HG02588 (cell line): ENCODE measurements around the gene TBC1D22A.
"Not testable (repeated sequence)": the region's sequence is repeated elsewhere in the genome, so short reads cannot be mapped to it uniquely, and the experiment has no call there.

Experiments
- ATAC-seq: cut with Tn5 transposase; IDR thresholded peaks from one replicate; pipeline ENCODE4 v1.9.1; 2021; ENCODE audit warnings: mild to moderate bottlenecking, moderate library complexity; ENCODE audit not compliant: unreplicated experiment

The TBC1D22A gene

GRCh38 chr22:46770726-46771125, 8.3 kb downstream of the TBC1D22A start:
- ATAC-seq: no peak

DNA sequence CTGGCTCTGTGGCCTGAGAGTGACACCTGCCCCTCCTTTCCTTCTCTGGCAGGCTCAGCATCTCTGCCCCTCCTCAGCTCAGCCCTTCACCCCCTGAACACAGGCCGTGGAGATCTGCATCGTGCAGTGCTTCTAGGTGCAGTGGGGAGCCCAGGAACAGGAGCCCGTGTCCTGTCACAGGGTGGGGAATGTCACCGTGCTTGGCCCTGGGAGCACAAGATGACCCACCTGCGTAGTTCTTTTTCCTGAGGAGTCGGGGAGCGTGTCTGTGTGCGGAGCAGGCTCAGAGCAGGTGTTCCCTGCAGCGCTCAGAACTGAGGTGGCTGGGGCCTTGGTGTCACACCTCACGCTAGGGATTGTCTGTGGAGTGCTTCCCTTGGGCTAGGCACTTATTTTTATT, 10.6 kb downstream of the TBC1D22A start:
- no peak for ATAC-seq

DNA sequence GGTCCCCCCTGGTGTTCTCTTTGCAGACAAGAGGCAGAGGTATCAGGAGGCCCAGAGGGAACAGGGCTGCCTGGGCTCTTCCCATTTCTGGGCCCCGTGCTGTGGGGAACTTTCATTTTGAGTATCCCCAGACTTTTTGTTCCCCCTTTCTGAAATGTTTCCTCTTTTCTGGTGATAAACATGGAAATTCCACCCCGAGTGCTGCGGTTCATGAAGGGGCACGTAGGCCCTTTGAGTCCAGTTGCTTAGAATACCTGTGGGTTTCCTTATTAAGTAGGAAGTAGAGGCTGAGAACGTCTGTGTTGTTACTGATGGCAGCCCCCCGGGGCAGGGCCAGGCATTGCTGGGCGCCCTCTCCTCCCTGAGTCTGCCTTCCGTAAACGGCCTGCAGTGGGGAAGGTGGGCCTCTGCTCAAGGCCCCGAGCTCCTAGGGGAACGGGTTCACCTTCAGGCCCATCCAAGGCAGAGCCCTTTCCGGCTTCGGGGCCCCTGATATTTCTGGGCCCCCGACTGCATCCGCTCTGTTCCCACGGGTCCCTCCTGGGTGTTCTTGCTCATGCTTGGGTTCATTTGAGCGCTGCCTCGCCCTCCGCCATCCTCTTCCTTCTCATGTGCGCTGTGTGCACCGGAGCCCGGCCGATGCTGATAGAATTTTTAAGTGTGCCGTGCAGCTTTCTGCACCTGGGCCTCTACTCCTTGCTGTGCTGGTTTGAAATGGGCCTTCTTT, 12.0 kb downstream of the TBC1D22A start:
- ATAC-seq: peak; percentile 35

GRCh38 chr22:46774980-46775849, 12.8 kb downstream of the TBC1D22A start:
- no peak for ATAC-seq

- ATAC-seq: no peak
Observed at GRCh38 chr22:46775850-46776826, 13.7 kb downstream of the TBC1D22A start.

DNA sequence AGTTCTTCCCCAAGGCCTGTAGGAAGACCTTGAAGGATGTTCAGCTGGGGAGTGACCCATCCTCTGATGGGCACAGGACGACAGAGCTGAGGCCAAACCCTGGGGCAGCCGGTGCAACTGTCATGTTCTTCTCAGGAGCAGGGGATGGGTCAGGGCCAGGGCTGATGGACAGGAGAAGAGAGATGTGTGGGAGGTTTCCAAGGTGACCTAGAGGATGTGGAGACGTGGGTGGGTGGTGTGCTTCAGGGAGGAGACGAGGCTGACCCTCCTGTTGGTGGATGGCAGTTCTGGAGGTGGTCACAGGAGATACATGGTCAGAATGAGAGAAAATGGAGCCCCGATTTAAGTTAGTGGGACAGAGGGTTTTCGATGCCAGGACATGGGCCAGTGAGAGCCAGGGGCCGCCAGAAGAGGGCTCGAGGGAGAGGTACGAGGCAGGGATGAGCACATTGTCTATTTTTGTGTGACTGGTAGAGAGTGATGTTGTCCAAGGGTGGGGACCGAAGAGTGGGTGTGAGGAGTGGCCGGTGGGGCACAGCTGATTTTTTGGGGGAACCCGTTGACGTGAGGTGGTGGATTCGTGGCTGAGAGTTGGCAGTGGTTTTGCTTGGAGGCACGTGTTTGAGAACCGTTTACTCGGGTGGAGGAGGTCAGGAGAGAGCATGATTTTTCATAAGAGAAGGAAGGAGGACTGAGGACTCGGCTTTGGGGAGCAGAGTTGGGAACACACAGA, 14.6 kb downstream of the TBC1D22A start:
- ATAC-seq: no peak

DNA sequence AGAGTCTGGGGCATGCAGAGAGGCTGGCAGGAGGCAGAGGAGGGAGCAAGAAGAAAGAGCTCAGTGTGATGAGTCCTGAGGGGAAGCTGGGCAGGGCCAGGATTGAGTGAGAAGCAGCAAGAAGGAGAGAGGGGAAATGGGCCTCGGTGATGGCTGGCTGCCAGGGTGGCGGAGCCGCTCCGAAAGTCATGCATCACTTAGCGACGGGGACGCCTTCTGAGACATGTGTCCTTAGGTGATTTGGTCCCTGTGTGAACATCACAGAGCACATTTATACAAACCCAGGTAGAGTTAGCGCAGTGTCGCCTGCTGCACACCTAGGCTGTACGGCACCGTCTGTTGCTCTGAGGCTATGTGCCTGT, 15.1 kb downstream of the TBC1D22A start:
- ATAC-seq: no peak

DNA sequence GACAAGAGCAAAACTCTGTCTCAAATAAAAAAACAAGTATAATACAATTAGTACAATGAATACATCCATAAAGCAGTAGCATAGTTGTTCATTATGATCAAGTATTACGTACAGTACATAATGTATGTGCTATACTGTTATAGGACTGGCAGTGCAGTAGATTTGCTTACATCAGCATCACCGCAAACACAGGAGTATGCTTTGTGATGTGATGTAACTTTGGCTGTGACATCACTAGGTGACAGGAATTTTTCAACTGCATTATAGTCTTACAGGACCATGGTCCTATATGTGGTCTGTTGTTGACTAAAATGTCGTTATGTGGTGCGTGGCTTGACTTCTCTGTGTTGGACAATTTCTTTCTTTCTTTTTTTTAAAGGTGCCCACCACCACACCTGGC, 16.6 kb downstream of the TBC1D22A start:
- no peak for ATAC-seq

DNA sequence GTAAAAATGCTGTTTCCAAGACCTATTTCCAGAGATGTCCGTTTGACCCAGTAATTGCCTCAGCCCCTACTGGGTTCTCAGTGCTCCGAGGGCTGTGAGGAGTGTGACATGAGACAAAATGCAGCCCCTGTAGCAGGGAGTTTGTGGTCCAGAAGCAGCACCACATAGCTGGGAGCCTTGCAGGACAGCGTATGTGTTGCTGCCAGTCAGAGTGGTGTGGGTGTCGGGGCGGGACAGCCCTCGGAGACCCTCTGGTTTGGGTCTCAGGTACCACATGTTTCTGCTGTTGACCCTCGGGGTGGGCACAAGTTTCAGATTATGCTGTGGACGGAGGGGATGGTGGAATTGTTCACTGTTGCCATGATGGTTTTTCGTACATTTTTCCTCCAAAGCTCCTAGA, 17.2 kb downstream of the TBC1D22A start:
- no peak for ATAC-seq

GRCh38 chr22:46780453-46780852, 18.0 kb downstream of the TBC1D22A start:
- ATAC-seq: no peak

DNA sequence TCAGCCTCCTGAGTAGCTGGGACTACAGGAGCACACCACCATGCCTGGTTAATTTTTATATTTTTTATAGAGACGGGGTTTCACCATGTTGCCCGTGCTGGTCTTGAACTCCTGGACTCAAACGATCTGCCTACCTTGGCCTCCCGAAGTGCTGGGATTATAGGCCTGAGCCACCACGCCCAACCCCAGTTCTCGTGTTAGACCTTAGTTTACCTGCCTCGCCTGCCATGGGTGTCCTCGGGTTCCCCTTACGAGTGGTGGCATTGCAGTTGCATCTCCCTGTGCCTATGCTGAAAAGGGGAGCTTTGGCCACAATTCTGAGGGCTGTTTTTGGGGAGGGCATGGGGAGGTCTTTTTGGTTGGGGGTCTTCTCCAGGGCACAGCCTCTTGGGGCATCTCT, 18.8 kb downstream of the TBC1D22A start:
- ATAC-seq: no peak

DNA sequence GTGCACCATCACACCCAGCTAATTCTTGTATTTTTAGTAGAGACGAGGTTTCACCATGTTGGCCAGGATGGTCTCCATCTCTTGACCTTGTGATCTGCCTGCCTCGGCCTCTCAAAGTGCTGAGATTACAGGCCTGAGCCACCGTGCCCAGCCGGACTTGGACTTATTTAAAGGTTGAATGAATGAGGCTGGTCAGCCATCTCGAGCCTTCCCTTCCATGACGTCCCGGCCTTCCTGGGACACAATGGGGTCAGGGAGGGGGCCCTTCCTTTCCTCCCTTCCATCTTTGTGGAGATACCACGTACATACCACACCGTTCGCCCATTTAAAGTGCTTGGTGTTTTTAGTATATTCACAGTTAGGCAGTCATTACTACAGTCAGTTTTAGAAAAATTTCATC, 19.8 kb downstream of the TBC1D22A start:
- not testable (repeated sequence) for ATAC-seq

DNA sequence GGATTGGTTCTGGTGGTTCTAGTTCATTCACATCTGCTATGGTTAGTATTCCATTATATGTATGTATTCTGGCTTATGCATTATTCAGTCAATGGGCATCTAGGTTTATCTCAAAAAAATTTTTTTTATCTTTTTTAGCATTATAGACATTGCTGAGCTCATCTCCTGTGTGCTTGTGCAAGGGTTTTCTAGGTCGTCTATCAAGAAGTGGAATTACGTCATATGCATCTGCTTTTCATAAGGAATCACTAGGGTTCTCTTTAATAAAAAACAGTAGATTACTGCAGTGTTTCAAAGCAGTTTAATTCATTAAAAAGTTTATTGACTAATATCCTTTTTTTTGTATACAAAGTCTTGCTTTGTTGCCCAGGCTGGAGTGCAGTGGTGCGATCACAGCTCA, 21.3 kb downstream of the TBC1D22A start:
- no peak for ATAC-seq

GRCh38 chr22:46788441-46789172, 26.2 kb downstream of the TBC1D22A start:
- ATAC-seq: no peak

DNA sequence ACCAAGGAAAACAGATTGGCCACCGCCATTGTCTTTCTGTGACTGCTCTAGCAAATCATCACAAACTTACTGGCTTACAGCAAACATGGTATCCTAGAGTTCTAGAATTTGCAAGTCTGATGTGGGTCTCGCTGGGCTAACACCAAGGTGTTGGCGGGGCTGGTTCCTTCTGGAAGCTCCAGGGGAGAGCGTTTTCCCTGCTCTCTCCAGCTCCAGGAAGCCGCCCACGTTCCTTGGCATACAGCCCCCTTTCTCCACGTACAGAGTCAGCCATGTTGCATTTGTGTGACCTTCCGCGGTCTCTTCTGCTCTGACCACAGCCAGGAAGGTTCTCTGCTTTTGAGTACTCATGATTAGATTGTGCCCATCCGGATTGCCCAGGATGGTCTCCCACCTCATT, 27.5 kb downstream of the TBC1D22A start:
- ATAC-seq: no peak

DNA sequence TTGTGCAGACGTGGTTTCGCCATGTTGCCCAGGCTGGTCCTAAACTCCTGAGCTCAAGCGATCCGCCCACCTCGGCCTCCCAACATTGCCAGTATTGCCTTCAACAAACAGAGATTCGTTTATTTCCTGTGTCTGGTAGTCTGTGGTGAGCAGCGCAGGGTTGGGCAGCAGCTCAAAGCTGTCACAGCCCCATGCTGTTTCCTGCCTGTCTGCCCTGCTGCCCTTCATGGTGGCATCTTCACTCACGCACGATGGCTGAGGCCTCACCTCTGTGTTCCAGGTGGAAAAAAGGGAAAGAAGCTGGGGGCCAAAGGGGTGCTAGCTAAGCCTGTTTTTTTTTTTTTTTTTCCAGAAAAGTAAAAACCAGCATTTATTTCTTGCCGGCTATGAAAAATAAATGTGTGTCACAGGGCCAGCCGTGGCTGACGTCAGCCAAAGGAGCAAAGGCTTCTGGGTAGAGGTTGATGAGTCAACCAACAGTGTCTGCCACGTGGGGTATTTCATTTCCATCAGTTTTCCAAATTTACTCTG, 28.8 kb downstream of the TBC1D22A start:
- ATAC-seq: no peak

GRCh38 chr22:46792061-46792796, 29.8 kb downstream of the TBC1D22A start:
- no peak for ATAC-seq

DNA sequence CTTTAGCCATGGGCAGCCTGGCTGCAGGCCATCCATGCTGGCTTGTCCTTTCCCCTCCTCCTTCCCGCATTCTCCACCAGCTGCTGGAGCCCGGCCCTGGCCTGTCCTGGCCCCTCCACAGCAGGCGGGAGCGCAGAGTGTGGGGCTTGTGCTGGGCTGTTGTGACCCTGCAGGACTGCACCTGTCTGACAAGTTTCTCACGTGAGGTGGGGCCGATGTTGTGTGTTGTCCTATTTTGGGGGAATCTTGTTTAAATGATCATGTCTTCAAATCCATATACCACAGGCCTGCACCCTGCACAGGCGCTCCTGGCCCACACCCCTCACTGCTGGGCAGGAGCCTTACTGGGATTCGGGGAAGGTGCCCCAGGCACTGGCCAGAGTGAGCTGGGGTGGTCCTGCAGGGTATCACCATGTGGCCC, 30.4 kb downstream of the TBC1D22A start:
- ATAC-seq: no peak

DNA sequence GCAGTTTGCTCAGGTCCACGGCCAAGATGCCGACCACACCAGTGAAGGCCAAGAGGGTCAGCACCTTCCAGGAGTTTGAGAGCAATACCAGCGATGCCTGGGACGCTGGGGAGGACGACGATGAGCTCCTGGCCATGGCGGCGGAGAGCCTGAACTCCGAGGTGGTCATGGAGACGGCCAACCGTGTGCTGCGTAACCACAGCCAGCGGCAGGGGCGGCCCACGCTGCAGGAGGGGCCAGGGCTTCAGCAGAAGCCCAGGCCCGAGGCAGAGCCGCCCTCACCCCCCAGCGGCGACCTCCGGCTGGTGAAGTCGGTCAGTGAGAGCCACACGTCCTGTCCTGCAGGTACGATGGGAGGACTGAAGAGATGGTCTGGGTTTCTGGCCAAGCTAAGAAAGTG, 31.0 kb downstream of the TBC1D22A start:
- no peak for ATAC-seq
